ENCODE measurements around the gene KATNB1.
"Not testable (repeated sequence)": the region's sequence is repeated elsewhere in the genome, so short reads cannot be mapped to it uniquely, and the experiment has no call there.

KATNB1 gene

GRCh38 chr16:57784334-57784733, 48.8 kb downstream of the KATNB1 start:
- no peaks in the 10 kb centered on the region for H3K4me1 ChIP-seq (ENCODE audit: insufficient read depth, low read length)
- H3K4me3 ChIP-seq (ENCODE audit: low read length): no peak overlapping the region
- H3K9me3 ChIP-seq (ENCODE audit: low read length): no peaks in the 10 kb centered on the region
- no peaks in the 10 kb centered on the region for H3K36me3 ChIP-seq (ENCODE audit: insufficient read depth, low read length)
- H3K27me3 ChIP-seq (ENCODE audit: insufficient read depth, low read length): no peaks in the 10 kb centered on the region
- H2AFZ ChIP-seq (ENCODE audit: low read depth, low read length): no peak overlapping the region

DNA sequence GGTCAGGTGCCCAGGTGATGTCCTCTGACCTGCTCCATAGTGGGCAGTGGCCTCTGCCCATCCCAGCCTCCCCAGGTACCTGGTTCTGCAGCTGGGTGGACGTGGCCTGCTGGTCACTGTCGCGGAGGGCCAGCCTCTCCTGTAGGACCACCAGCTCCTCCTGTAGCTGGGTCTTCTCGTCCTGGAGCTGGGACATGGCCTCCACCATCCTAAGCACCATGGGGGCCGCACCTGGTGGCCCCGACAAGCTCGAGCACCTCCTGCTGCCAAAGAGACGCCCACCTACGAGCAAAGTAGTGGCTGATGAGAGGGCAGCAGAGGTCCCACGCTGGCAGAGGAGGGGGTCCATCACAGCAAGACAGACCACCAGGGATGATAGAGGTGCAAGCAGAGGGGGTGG, 49.8 kb downstream of the KATNB1 start:
- Histone ChIP-seq H3K4me3 (ENCODE audit: low read length) (no peak overlapping the region), H3K4me1 (ENCODE audit: insufficient read depth, low read length) (no peaks in the 10 kb centered on the region), H3K27me3 (ENCODE audit: insufficient read depth, low read length) (no peaks in the 10 kb centered on the region), H2AFZ (ENCODE audit: low read depth, low read length) (no peak overlapping the region), H3K36me3 (ENCODE audit: insufficient read depth, low read length) (no peaks in the 10 kb centered on the region), H3K9me3 (ENCODE audit: low read length) (no peaks in the 10 kb centered on the region)

DNA sequence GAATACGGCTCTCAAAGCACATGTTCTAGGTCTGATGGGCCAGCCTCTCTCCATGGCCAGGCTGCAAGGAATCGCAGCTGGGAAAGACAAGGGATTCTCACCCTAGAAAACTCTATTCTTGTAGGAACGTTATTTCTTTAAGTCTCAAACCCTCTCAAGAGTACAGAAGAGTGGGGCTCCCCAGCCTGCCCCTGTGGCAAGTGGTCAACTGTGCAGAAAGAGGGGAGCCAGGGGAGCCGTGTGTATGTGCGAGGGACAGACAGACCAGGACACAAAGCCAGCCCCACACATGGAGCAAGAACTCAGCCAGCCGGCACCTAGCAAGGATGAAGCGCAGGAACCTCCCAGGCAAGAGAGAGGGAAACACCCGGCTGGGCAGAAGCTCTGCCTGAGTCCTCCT, 50.4 kb downstream of the KATNB1 start:
- Histone ChIP-seq H3K4me3 (ENCODE audit: low read length) (no peak overlapping the region), H3K4me1 (ENCODE audit: insufficient read depth, low read length) (no peaks in the 10 kb centered on the region), H3K27me3 (ENCODE audit: insufficient read depth, low read length) (no peaks in the 10 kb centered on the region), H3K36me3 (ENCODE audit: insufficient read depth, low read length) (no peaks in the 10 kb centered on the region), H2AFZ (ENCODE audit: low read depth, low read length) (no peak overlapping the region), H3K9me3 (ENCODE audit: low read length) (no peaks in the 10 kb centered on the region)

GRCh38 chr16:57786632-57787518, 51.3 kb downstream of the KATNB1 start:
- Histone ChIP-seq H3K36me3 (ENCODE audit: insufficient read depth, low read length) (no peaks in the 10 kb centered on the region), H3K4me3 (ENCODE audit: low read length) (no peak overlapping the region), H3K4me1 (ENCODE audit: insufficient read depth, low read length) (no peaks in the 10 kb centered on the region), H3K9me3 (ENCODE audit: low read length) (no peaks in the 10 kb centered on the region), H2AFZ (ENCODE audit: low read depth, low read length) (no peak overlapping the region), H3K27me3 (ENCODE audit: insufficient read depth, low read length) (no peaks in the 10 kb centered on the region)

DNA sequence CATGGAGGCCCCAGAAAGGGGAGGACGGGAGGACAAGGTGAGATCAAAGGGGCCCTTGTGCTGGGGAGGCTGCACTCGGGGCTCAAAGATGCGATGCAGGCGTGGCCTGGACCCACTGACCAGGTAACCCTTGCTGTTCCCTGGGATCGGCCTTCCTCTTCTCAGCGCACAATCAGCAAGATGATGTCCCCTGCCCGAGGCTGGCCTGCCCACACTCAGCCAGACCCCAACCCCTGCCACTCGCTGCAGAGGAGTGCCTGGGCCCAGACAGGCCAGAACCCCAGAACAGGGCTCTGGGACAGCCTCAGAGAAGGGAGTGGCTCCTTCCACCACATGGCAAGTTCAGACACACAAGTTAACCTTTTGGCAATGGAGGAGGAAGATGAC, 51.9 kb downstream of the KATNB1 start:
- Histone ChIP-seq H3K4me3 (ENCODE audit: low read length) (no peak overlapping the region), H3K36me3 (ENCODE audit: insufficient read depth, low read length) (no peaks in the 10 kb centered on the region), H3K4me1 (ENCODE audit: insufficient read depth, low read length) (no peaks in the 10 kb centered on the region), H2AFZ (ENCODE audit: low read depth, low read length) (no peak overlapping the region), H3K9me3 (ENCODE audit: low read length) (no peaks in the 10 kb centered on the region), H3K27me3 (ENCODE audit: insufficient read depth, low read length) (no peaks in the 10 kb centered on the region)

DNA sequence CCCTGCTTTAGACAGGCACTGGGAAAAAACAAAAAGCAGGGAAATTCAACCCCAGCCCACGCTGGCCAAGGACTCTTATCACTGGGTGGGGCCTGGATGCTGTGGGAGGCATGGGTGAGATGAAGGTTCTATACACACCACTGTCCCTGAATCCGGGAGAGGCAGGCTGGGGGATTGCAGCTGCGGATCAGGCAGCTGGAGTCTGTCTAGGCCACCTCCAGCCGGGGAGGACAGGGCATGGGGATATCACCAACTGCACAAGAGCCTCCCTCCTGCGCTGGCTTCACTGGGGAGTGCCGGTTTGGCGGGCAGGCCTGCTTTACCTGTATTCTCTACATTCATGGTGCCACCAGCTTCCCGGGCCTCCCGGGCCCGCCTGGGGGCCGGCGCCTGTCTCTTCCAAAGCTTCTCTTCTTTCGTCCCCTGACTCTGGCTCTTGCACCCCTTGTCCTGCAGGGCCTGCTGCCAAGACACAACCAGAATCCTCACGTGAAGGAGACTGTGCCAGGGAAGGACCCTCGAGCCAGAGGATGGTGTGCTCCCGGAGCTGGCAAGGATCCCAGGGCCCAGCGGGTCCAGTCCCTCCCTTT, 52.8 kb downstream of the KATNB1 start:
- Histone ChIP-seq H3K4me1 (ENCODE audit: insufficient read depth, low read length) (no peaks in the 10 kb centered on the region), H3K9me3 (ENCODE audit: low read length) (no peaks in the 10 kb centered on the region), H3K36me3 (ENCODE audit: insufficient read depth, low read length) (no peaks in the 10 kb centered on the region), H3K4me3 (ENCODE audit: low read length) (no peak overlapping the region), H3K27me3 (ENCODE audit: insufficient read depth, low read length) (no peaks in the 10 kb centered on the region), H2AFZ (ENCODE audit: low read depth, low read length) (no peak overlapping the region)

GRCh38 chr16:57788951-57789350, 53.4 kb downstream of the KATNB1 start:
- no peaks in the 10 kb centered on the region for H3K27me3 ChIP-seq (ENCODE audit: insufficient read depth, low read length)
- no peaks in the 10 kb centered on the region for H3K36me3 ChIP-seq (ENCODE audit: insufficient read depth, low read length)
- no peak overlapping the region for H3K4me3 ChIP-seq (ENCODE audit: low read length)
- no peaks in the 10 kb centered on the region for H3K9me3 ChIP-seq (ENCODE audit: low read length)
- no peak overlapping the region for H2AFZ ChIP-seq (ENCODE audit: low read depth, low read length)
- no peaks in the 10 kb centered on the region for H3K4me1 ChIP-seq (ENCODE audit: insufficient read depth, low read length)

DNA sequence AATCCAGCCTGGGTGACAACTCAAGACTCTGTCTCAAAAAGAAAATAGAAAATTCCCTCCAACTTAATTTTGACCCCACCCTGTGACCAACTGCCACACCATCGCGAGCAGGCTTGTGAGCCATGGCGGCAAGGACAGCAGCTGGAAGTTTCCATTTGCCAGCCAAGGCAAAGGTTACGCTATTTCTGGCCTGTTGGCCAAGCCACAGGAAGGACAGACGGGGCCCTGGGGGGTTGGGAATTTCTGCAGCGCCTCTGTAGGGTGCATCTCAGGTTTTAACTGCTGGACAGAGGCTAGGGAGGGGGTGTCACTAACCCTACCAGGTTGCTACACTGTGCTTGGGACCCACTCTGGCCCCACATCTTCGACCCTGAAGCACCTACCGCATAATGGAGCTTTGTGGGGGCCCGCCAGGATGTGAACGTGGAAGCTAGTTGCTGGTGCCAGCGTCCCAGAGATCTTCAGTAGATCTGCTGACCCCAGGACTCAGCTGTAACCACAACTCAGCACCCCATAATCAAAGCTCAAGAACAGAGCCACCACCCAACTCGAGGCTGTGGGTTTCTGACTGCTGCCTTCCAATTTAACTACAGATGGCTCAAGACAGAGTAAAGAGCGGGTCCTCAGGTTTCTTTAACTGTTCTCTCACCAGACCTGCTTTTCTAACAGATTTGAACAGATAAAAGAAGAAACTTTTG, 55.8 kb downstream of the KATNB1 start:
- Histone ChIP-seq H3K4me1 (ENCODE audit: insufficient read depth, low read length) (no peaks in the 10 kb centered on the region), H3K27me3 (ENCODE audit: insufficient read depth, low read length) (no peaks in the 10 kb centered on the region), H3K36me3 (ENCODE audit: insufficient read depth, low read length) (no peaks in the 10 kb centered on the region), H3K9me3 (ENCODE audit: low read length) (no peaks in the 10 kb centered on the region), H3K4me3 (ENCODE audit: low read length) (no peak overlapping the region), H2AFZ (ENCODE audit: low read depth, low read length) (no peak overlapping the region)

DNA sequence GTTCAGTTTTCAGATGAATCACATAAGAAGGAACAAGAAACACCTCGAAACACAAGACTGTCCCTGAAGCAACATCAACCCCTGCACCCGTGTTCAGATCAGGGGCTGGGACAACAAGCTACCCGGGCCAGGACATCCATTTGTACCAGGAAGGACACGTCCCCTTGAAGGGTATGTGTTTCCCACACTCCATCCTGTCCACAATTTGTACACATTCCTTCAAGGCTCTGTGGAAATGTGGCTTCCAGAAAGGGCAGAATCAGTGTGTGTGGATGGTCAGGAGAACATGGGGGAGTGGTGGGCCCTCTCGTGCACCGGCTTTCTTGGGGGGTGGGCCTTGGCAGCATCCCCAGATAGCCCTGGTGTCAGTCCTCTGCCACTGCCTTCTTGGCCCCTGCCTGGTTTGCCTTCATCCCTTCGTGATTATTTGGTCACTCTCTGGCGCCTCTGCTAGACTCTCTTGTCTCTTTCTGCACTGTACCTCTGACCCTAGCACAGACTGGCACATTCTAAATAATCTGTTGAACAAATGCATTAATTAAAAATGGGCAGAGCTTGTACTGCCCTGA, 56.4 kb downstream of the KATNB1 start:
- no peak overlapping the region for H3K4me3 ChIP-seq (ENCODE audit: low read length)
- H3K36me3 ChIP-seq (ENCODE audit: insufficient read depth, low read length): no peaks in the 10 kb centered on the region
- no peaks in the 10 kb centered on the region for H3K27me3 ChIP-seq (ENCODE audit: insufficient read depth, low read length)
- H3K9me3 ChIP-seq (ENCODE audit: low read length): no peaks in the 10 kb centered on the region
- no peaks in the 10 kb centered on the region for H3K4me1 ChIP-seq (ENCODE audit: insufficient read depth, low read length)
- H2AFZ ChIP-seq (ENCODE audit: low read depth, low read length): no peak overlapping the region

DNA sequence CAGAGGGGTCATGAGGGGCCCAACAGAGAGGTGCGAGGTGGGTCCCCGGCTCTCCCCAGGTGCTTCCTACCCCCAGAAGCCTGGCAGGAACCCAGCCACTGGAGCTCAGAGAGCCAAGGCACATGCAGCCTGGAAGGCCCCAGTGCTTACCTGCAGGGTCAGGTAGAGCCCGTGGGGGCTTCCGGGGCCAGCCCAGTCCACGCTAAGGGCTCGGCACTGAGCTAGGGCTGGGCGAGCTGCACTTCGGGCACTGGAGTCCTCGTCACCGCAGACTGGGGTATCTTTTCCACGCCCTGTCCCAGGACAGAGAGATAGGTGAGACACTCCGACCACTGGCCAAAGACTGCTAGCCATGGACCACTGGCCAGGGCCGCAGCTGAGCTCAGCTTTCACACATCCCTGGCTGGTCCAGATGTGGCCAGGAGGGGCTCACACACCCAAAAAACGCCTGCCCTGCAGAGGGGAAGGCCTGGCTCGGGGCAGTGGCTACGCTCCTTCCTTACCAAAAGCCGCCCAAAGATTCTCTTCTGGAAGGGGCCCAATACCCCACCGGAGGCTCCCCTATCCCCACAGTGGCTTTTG, 59.4 kb downstream of the KATNB1 start:
- Histone ChIP-seq H3K27me3 (ENCODE audit: insufficient read depth, low read length) (no peaks in the 10 kb centered on the region), H3K4me1 (ENCODE audit: insufficient read depth, low read length) (no peaks in the 10 kb centered on the region), H3K9me3 (ENCODE audit: low read length) (no peaks in the 10 kb centered on the region), H2AFZ (ENCODE audit: low read depth, low read length) (no peak overlapping the region), H3K4me3 (ENCODE audit: low read length) (no peak overlapping the region), H3K36me3 (ENCODE audit: insufficient read depth, low read length) (no peaks in the 10 kb centered on the region)

- H3K36me3 ChIP-seq (ENCODE audit: insufficient read depth, low read length): no peaks in the 10 kb centered on the region
These were observed 59.9 kb downstream of the KATNB1 start for GRCh38 chr16:57795431-57795878.

DNA sequence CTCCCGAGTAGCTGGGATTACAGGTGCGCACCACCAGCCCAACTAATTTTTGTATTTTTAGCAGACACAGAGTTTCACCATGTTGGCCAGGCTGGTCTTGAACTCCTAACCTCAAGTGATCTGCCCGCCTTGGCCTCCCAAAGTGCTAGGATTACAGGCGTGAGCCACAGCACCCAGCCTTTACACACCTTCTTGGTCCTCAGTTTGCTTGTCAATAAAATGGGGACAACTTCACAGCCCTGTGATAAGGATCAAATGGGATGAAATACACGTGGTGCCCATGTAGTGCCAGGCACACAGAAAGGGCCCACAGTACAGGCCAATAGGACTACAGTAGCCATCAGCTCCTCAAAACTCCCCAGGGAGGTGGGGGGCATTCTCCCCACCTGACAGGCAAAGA, 60.4 kb downstream of the KATNB1 start:
- H3K4me3 ChIP-seq (ENCODE audit: low read length); H3K9me3 ChIP-seq (ENCODE audit: low read length); H3K36me3 ChIP-seq (ENCODE audit: insufficient read depth, low read length); H3K27me3 ChIP-seq (ENCODE audit: insufficient read depth, low read length); H2AFZ ChIP-seq (ENCODE audit: low read depth, low read length); H3K4me1 ChIP-seq (ENCODE audit: insufficient read depth, low read length): not testable (repeated sequence)

More at GRCh38 chr16:57795431-57795878, 59.9 kb downstream of the KATNB1 start:
- Histone ChIP-seq H3K9me3 (ENCODE audit: low read length) (no peaks in the 10 kb centered on the region), H3K27me3 (ENCODE audit: insufficient read depth, low read length) (no peaks in the 10 kb centered on the region), H3K4me1 (ENCODE audit: insufficient read depth, low read length) (no peaks in the 10 kb centered on the region), H2AFZ (ENCODE audit: low read depth, low read length) (no peak overlapping the region), H3K4me3 (ENCODE audit: low read length) (no peak overlapping the region)

- H3K27me3 ChIP-seq (ENCODE audit: insufficient read depth, low read length): no peaks in the 10 kb centered on the region
- H3K4me1 ChIP-seq (ENCODE audit: insufficient read depth, low read length): peaks cover 12% of the 10 kb centered on the region
- no peaks in the 10 kb centered on the region for H3K36me3 ChIP-seq (ENCODE audit: insufficient read depth, low read length)
- H3K9me3 ChIP-seq (ENCODE audit: low read length): no peaks in the 10 kb centered on the region
- H3K4me3 ChIP-seq (ENCODE audit: low read length): no peak overlapping the region
- no peak overlapping the region for H2AFZ ChIP-seq (ENCODE audit: low read depth, low read length)
These were observed 61.6 kb downstream of the KATNB1 start for GRCh38 chr16:57797216-57797525.
